ENCODE measurements around the gene CRK.

CRK gene

GRCh38 chr17:1384905-1385435 is 71.1 kb downstream of the CRK start:
- TF ChIP-seq TAF1 (IDR thresholded peaks at IDR 0.05; ENCODE audit: borderline replicate concordance, insufficient read depth, low read length) = no peak
- TF ChIP-seq POLR2AphosphoS5 (IDR thresholded peaks at IDR 0.05; ENCODE audit: low read depth, low read length) = no peak
- TF ChIP-seq REST (IDR thresholded peaks at IDR 0.05; ENCODE audit: insufficient read depth in 1 of 2, low read depth in 2 of 2, low read length in 2 of 2) = no peak
- TF ChIP-seq FOXP2 (optimal IDR thresholded peaks at IDR 0.05; ENCODE audit: borderline replicate concordance, extremely low read depth, extremely low read length, insufficient read depth) = no peak
- TF ChIP-seq SIN3A (IDR thresholded peaks at IDR 0.05; ENCODE audit: borderline replicate concordance, insufficient read depth, low read length) = no peak

DNA sequence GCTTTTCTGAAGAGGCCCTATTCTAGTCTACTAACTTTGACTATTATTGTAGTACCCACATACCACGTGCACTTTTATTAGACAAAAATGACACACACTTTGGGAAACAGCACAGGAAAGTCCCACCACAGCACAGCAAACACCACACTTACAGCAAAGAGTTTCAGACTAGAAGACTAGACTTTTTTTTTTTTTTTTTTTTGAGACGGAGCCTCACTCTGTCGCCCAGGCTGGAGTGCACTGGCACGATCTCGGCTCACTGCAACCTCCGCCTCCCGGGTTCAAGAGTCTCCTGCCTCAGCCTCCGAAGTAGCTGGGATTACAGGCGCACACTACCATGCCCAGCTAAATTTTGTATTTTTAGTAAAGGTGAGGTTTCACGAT is 76.1 kb downstream of the CRK start:
- TF ChIP-seq FOXP2 (optimal IDR thresholded peaks at IDR 0.05; ENCODE audit: borderline replicate concordance, extremely low read depth, extremely low read length, insufficient read depth) (no peak), TAF1 (IDR thresholded peaks at IDR 0.05; ENCODE audit: borderline replicate concordance, insufficient read depth, low read length) (no peak), SIN3A (IDR thresholded peaks at IDR 0.05; ENCODE audit: borderline replicate concordance, insufficient read depth, low read length) (no peak), POLR2AphosphoS5 (IDR thresholded peaks at IDR 0.05; ENCODE audit: low read depth, low read length) (no peak), REST (IDR thresholded peaks at IDR 0.05; ENCODE audit: insufficient read depth in 1 of 2, low read depth in 2 of 2, low read length in 2 of 2) (no peak)

GRCh38 chr17:1379208-1379929 is 76.7 kb downstream of the CRK start:
- no peak for TF ChIP-seq POLR2AphosphoS5 (IDR thresholded peaks at IDR 0.05; ENCODE audit: low read depth, low read length)
- TF ChIP-seq SIN3A (IDR thresholded peaks at IDR 0.05; ENCODE audit: borderline replicate concordance, insufficient read depth, low read length) = no peak
- no peak for TF ChIP-seq TAF1 (IDR thresholded peaks at IDR 0.05; ENCODE audit: borderline replicate concordance, insufficient read depth, low read length)
- TF ChIP-seq REST (IDR thresholded peaks at IDR 0.05; ENCODE audit: insufficient read depth in 1 of 2, low read depth in 2 of 2, low read length in 2 of 2) = no peak
- no peak for TF ChIP-seq FOXP2 (optimal IDR thresholded peaks at IDR 0.05; ENCODE audit: borderline replicate concordance, extremely low read depth, extremely low read length, insufficient read depth)

DNA sequence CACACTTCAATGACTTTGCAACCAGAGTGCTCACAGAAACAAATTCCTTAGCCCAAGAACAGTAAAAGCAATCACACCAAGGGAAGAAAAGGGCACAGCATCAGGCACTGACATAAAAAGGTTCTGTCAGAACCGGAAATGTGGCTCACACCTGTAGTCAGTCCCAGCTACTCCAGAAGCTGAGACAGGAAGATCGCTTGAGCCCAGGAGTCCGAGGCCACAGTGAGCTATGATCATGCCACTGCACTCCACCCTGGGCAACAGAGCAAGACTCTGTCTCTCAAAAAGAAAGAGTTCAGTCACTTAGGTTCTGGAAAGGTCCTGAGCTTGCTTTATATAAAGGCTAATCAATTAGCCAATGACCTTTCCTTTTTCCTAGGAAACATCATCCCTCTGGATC is 78.7 kb downstream of the CRK start:
- no peak for TF ChIP-seq SIN3A (IDR thresholded peaks at IDR 0.05; ENCODE audit: borderline replicate concordance, insufficient read depth, low read length)
- no peak for TF ChIP-seq POLR2AphosphoS5 (IDR thresholded peaks at IDR 0.05; ENCODE audit: low read depth, low read length)
- no peak for TF ChIP-seq TAF1 (IDR thresholded peaks at IDR 0.05; ENCODE audit: borderline replicate concordance, insufficient read depth, low read length)

GRCh38 chr17:1376061-1376460 is 80.0 kb downstream of the CRK start:
- TF ChIP-seq POLR2AphosphoS5 (IDR thresholded peaks at IDR 0.05; ENCODE audit: low read depth, low read length) (no peak), FOXP2 (optimal IDR thresholded peaks at IDR 0.05; ENCODE audit: borderline replicate concordance, extremely low read depth, extremely low read length, insufficient read depth) (no peak), SIN3A (IDR thresholded peaks at IDR 0.05; ENCODE audit: borderline replicate concordance, insufficient read depth, low read length) (no peak), REST (IDR thresholded peaks at IDR 0.05; ENCODE audit: insufficient read depth in 1 of 2, low read depth in 2 of 2, low read length in 2 of 2) (no peak), TAF1 (IDR thresholded peaks at IDR 0.05; ENCODE audit: borderline replicate concordance, insufficient read depth, low read length) (no peak)
